Stimulated activated CD8-positive, alpha-beta memory T cell treated with anti-CD3 and anti-CD28 coated beads, Interleukin-7, amount 100 ng/mL, for 24 hours (primary cell): ENCODE data around the gene BMERB1.

ENCODE experiments used
- DNase-seq: peaks from one replicate; pipeline ENCODE4 v3.0.0-alpha.2; 2020; ENCODE audit warnings: low read depth

BMERB1 gene

GRCh38 chr16:15498427-15499175 lies 64.2 kb downstream of the BMERB1 start:
- DNase-seq, result no peak

- DNase-seq, result no peak
These were observed 67.8 kb downstream of the BMERB1 start for GRCh38 chr16:15502041-15502725.

GRCh38 chr16:15506441-15506840 lies 72.1 kb downstream of the BMERB1 start:
- DNase-seq, result no peak

- DNase-seq, result no peak
These were observed 73.0 kb downstream of the BMERB1 start for GRCh38 chr16:15507301-15507958.

- DNase-seq, result no peak
These were observed 73.7 kb downstream of the BMERB1 start for GRCh38 chr16:15507959-15508627.

- no peak for DNase-seq
These were observed 74.7 kb downstream of the BMERB1 start for GRCh38 chr16:15509051-15509592.

GRCh38 chr16:15509593-15510535 lies 75.5 kb downstream of the BMERB1 start:
- DNase-seq, result no peak

GRCh38 chr16:15510992-15511391 lies 76.6 kb downstream of the BMERB1 start:
- DNase-seq, result no peak

GRCh38 chr16:15511759-15512487 lies 77.5 kb downstream of the BMERB1 start:
- no peak for DNase-seq

GRCh38 chr16:15513156-15513555 lies 78.8 kb downstream of the BMERB1 start:
- no peak for DNase-seq

- DNase-seq, result no peak
These were observed 81.6 kb downstream of the BMERB1 start for GRCh38 chr16:15515992-15516391.

GRCh38 chr16:15516609-15517008 lies 82.2 kb downstream of the BMERB1 start:
- DNase-seq, result no peak

GRCh38 chr16:15517743-15518377 lies 83.5 kb downstream of the BMERB1 start:
- DNase-seq, result no peak

GRCh38 chr16:15518381-15519351 lies 84.3 kb downstream of the BMERB1 start:
- DNase-seq, result no peak

GRCh38 chr16:15519790-15520189 lies 85.4 kb downstream of the BMERB1 start:
- DNase-seq, result no peak

GRCh38 chr16:15521390-15521757 lies 87.0 kb downstream of the BMERB1 start:
- DNase-seq, result no peak

- no peak for DNase-seq
These were observed 87.5 kb downstream of the BMERB1 start for GRCh38 chr16:15521758-15522509.

GRCh38 chr16:15523092-15523541 lies 88.7 kb downstream of the BMERB1 start:
- DNase-seq, result no peak
